Measurements from ENCODE around the gene IRAK4.

Gene IRAK4

GRCh38 chr12:43797561-43798217 is 38.9 kb downstream of the IRAK4 start:
- no peak overlapping the region for H3K4me3 Mint-ChIP-seq
- TF ChIP-seq CTCF (IDR thresholded peaks at IDR 0.05; ENCODE audit: unreplicated experiment in 3 of 3): no peak
- H3K4me1 Mint-ChIP-seq: no peaks in the 10 kb centered on the region
- H3K9me3 Mint-ChIP-seq: no peaks in the 10 kb centered on the region
- H3K27ac Mint-ChIP-seq: no peak overlapping the region
- peaks cover 49% of the 10 kb centered on the region for H3K36me3 Mint-ChIP-seq (ENCODE audit: low read depth)
- no peaks in the 10 kb centered on the region for H3K27me3 Mint-ChIP-seq (ENCODE audit: low read depth)

GRCh38 chr12:43805149-43805859 is 46.6 kb downstream of the IRAK4 start:
- Mint-ChIP-seq H3K27ac (peak overlapping the region; percentile 98 to 100 (median 99)), H3K4me3 (peak overlapping the region; percentile 97 to 99 (median 99)), H3K9me3 (no peaks in the 10 kb centered on the region), H3K36me3 (ENCODE audit: low read depth) (peaks cover 20% of the 10 kb centered on the region), H3K27me3 (ENCODE audit: low read depth) (no peaks in the 10 kb centered on the region), H3K4me1 (peaks cover 34% of the 10 kb centered on the region)
- no peak for TF ChIP-seq CTCF (IDR thresholded peaks at IDR 0.05; ENCODE audit: unreplicated experiment in 3 of 3)

GRCh38 chr12:43805860-43806736 is 47.3 kb downstream of the IRAK4 start, which contains the start of gene TWF1:
TSS of gene TWF1 (minus strand) at chr12:43806317. CDS start at chr12:43806245, 72 bp downstream.
- Mint-ChIP-seq H3K27ac (peak within 1 kb of the TSS; percentile 99 to 100 (median 99)), H3K4me1 (peaks cover 34% of the 10 kb centered on the region)

GRCh38 chr12:43806737-43807072 is 48.0 kb downstream of the IRAK4 start:
- no peak for TF ChIP-seq CTCF (IDR thresholded peaks at IDR 0.05; ENCODE audit: unreplicated experiment in 3 of 3)
- no peaks in the 10 kb centered on the region for H3K27me3 Mint-ChIP-seq (ENCODE audit: low read depth)
- H3K27ac Mint-ChIP-seq: peak overlapping the region; percentile 99 to 100 (median 99)
- H3K9me3 Mint-ChIP-seq: no peaks in the 10 kb centered on the region
- H3K4me1 Mint-ChIP-seq: peaks cover 34% of the 10 kb centered on the region
- H3K36me3 Mint-ChIP-seq (ENCODE audit: low read depth): peaks cover 10% of the 10 kb centered on the region
- peak overlapping the region; percentile 97 to 99 (median 99) for H3K4me3 Mint-ChIP-seq

More at GRCh38 chr12:43805860-43806736, 47.3 kb downstream of the IRAK4 start, which contains the start of gene TWF1:
- Mint-ChIP-seq H3K9me3 (no peaks in the 10 kb centered on the region), H3K36me3 (ENCODE audit: low read depth) (peaks cover 12% of the 10 kb centered on the region), H3K4me3 (peak within 1 kb of the TSS; percentile 97 to 99 (median 99)), H3K27me3 (ENCODE audit: low read depth) (no peaks in the 10 kb centered on the region)
- TF ChIP-seq CTCF (IDR thresholded peaks at IDR 0.05; ENCODE audit: unreplicated experiment in 3 of 3): peak; percentile 19 to 39 (median 36)

GRCh38 chr12:43807386-43807785 is 48.6 kb downstream of the IRAK4 start:
- peaks cover 34% of the 10 kb centered on the region for H3K4me1 Mint-ChIP-seq
- no peak for TF ChIP-seq CTCF (IDR thresholded peaks at IDR 0.05; ENCODE audit: unreplicated experiment in 3 of 3)
- H3K9me3 Mint-ChIP-seq: no peaks in the 10 kb centered on the region
- H3K27me3 Mint-ChIP-seq (ENCODE audit: low read depth): no peaks in the 10 kb centered on the region
- peak overlapping the region; percentile 99 to 100 (median 99) for H3K27ac Mint-ChIP-seq
- peak overlapping the region; percentile 97 to 99 (median 99) for H3K4me3 Mint-ChIP-seq
- peaks cover 6% of the 10 kb centered on the region for H3K36me3 Mint-ChIP-seq (ENCODE audit: low read depth)

Measured in nephron (organoid).